CD4-positive, alpha-beta T cell (primary cell): ENCODE measurements around the gene ACOX3. TPM values are rescaled to one million over a fixed set of nuclear protein-coding genes. Genes with fewer than 3 reads are reported as not detected.

ENCODE experiments used
- ATAC-seq: fragments of 200-7000 bp; cut with Tn5 transposase; one replicate; pipeline ENCODE4 v1.10.0; 2022; ENCODE audit warnings: mild to moderate bottlenecking; ENCODE audit not compliant: poor library complexity
- CTCF ChIA-PET: fragments of 350-600 bp; sonication (Branson Sonifier 250); formaldehyde crosslinking; loops from one replicate; lab custom pipeline; 2021; ENCODE audit warnings: antibody characterized with exemption, inconsistent platforms; lab: Charles Lee
- POLR2A ChIA-PET: fragments of 350-600 bp; sonication (Branson Sonifier 250); formaldehyde crosslinking; loops from one replicate; lab custom pipeline; 2021; ENCODE audit warnings: antibody characterized with exemption, inconsistent platforms; lab: Charles Lee
- DNase-seq, 14 experiments: peaks; one replicate each; pipeline ENCODE4 v3.0.0-alpha.2; 2013 to 2020; ENCODE audit warnings: mixed read lengths in 2 of 14
- H3K27ac ChIP-seq, 2 donors: one replicate each; pipeline versions ENCODE4 v1.5.1 to v1.7.0; 2013; ENCODE audit warnings: low read length in 2 of 2, low read depth in 1 of 2, mild to moderate bottlenecking in 1 of 2
- H3K27me3 ChIP-seq, 2 experiments: 1 replicate in 1 of 2; 2 replicates in 1 of 2; pipeline versions ENCODE4 v1.6.1 to v1.7.0; 2013; ENCODE audit warnings: low read length in 2 of 2, control low read depth in 1 of 2, mild to moderate bottlenecking in 1 of 2, moderate library complexity in 1 of 2; ENCODE audit not compliant: insufficient read depth in 2 of 2, control insufficient read depth in 1 of 2
- H3K36me3 ChIP-seq: one replicate; pipeline ENCODE4 v1.6.1; 2013; ENCODE audit warnings: low read length, control low read depth; ENCODE audit not compliant: insufficient read depth
- H3K4me1 ChIP-seq: one replicate; pipeline ENCODE4 v1.6.1; 2013; ENCODE audit warnings: low read length, control low read depth; ENCODE audit not compliant: insufficient read depth
- H3K4me3 ChIP-seq: one replicate; pipeline ENCODE4 v1.5.1; 2013; ENCODE audit warnings: mild to moderate bottlenecking, low read length, moderate library complexity
- H3K9me3 ChIP-seq, 2 experiments: 1 replicate in 1 of 2; 2 replicates in 1 of 2; pipeline versions ENCODE4 v1.6.1 to v1.7.0; 2013; ENCODE audit warnings: low read length in 2 of 2, mild to moderate bottlenecking in 2 of 2, control low read depth in 1 of 2, moderate library complexity in 1 of 2; ENCODE audit not compliant: control insufficient read depth in 1 of 2, insufficient read depth in 1 of 2
- H3K27ac Mint-ChIP-seq: one replicate; pipeline ENCODE4 v1.8.0; 2020; ENCODE audit warnings: mixed read lengths
- H3K27me3 Mint-ChIP-seq: one replicate; pipeline ENCODE4 v1.8.0; 2021; ENCODE audit warnings: mixed read lengths
- H3K36me3 Mint-ChIP-seq: one replicate; pipeline ENCODE4 v1.8.0; 2021; ENCODE audit warnings: low read depth, mixed read lengths
- H3K4me1 Mint-ChIP-seq: one replicate; pipeline ENCODE4 v1.8.0; 2021; ENCODE audit warnings: low read depth, mixed read lengths
- H3K4me3 Mint-ChIP-seq: one replicate; pipeline ENCODE4 v1.8.0; 2020; ENCODE audit warnings: mild to moderate bottlenecking, mixed read lengths
- H3K9me3 Mint-ChIP-seq: one replicate; pipeline ENCODE4 v1.8.0; 2020; ENCODE audit warnings: mixed read lengths
- CTCF ChIP-seq: fragments of 200-600 bp; IDR thresholded peaks from one replicate; pipeline ENCODE4 v1.8.0; 2022; ENCODE audit warnings: antibody characterized with exemption, mild to moderate bottlenecking
- intact Hi-C, 2 experiments: fragments of 100-400 bp; cut with DNase I in 1 of 2; cut with micrococcal nuclease in 1 of 2; formaldehyde crosslinking; loops; one replicate each; pipeline versions ENCODE4 v1.15.1 to v1.9.0; 2023 to 2025; cut with DNase I, micrococcal nuclease
- total RNA-seq, 174 experiments: library from RNA in 2 of 174; stranded (reverse) in 2 of 174; gene quantifications; one replicate each; pipeline ENCODE4 v1.2.3 and lab custom pipeline; 2021 to 2026

The ACOX3 gene
- total RNA-seq, 2 experiments from 2014 or later, result 4.9 to 6.1 TPM

- Mint-ChIP-seq H3K27me3 (no peaks in the 10 kb centered on the region), H3K4me1 (no peaks in the 10 kb centered on the region), H3K9me3 (no peaks in the 10 kb centered on the region), H3K36me3 (peaks cover 57% of the 10 kb centered on the region), H3K27ac (no peak overlapping the region), H3K4me3 (no peak overlapping the region)
- H3K27ac ChIP-seq, result no peak overlapping the region
- ChIA-PET CTCF (no interaction called here), POLR2A (no interaction called here)
- TF ChIP-seq CTCF, result no peak
- no peaks in the 10 kb centered on the region for H3K4me1 ChIP-seq
- no peak for DNase-seq
- no peak for ATAC-seq
- H3K9me3 ChIP-seq, result peaks cover 0 to 4% of the 10 kb centered on the region in 2 experiments
- H3K27me3 ChIP-seq, result no peaks in the 10 kb centered on the region
- no peak overlapping the region for H3K4me3 ChIP-seq
- H3K36me3 ChIP-seq, result peaks cover 25% of the 10 kb centered on the region
- intact Hi-C loops, result no loop called here
Observed at GRCh38 chr4:8388528-8388870, 52.0 kb downstream of the ACOX3 start.

- DNase-seq, result no peak
- H3K4me1 ChIP-seq, result no peaks in the 10 kb centered on the region
- ChIA-PET POLR2A (no interaction called here), CTCF (no interaction called here)
- H3K27ac ChIP-seq, result no peak overlapping the region
- H3K36me3 ChIP-seq, result peaks cover 24% of the 10 kb centered on the region
- no peak for ATAC-seq
- peaks cover 0 to 4% of the 10 kb centered on the region in 2 experiments for H3K9me3 ChIP-seq
- intact Hi-C loops, result no loop called here
- H3K4me3 ChIP-seq, result no peak overlapping the region
- H3K27me3 ChIP-seq, result no peaks in the 10 kb centered on the region
- Mint-ChIP-seq H3K27me3 (no peaks in the 10 kb centered on the region), H3K9me3 (no peaks in the 10 kb centered on the region), H3K36me3 (peaks cover 53% of the 10 kb centered on the region), H3K4me3 (no peak overlapping the region), H3K27ac (no peak overlapping the region), H3K4me1 (no peaks in the 10 kb centered on the region)
- no peak for TF ChIP-seq CTCF
Observed at GRCh38 chr4:8387615-8388527, 52.7 kb downstream of the ACOX3 start.

- ATAC-seq, result no peak
- H3K27ac ChIP-seq, result no peak overlapping the region
- peaks cover 46% of the 10 kb centered on the region for H3K36me3 Mint-ChIP-seq
- intact Hi-C loops, result no loop called here
- no peaks in the 10 kb centered on the region for H3K4me1 ChIP-seq
- TF ChIP-seq CTCF, result no peak
- DNase-seq, result no peak
- no peak overlapping the region for H3K4me3 Mint-ChIP-seq
- no peak overlapping the region for H3K4me3 ChIP-seq
- H3K9me3 ChIP-seq, result peaks cover 0 to 4% of the 10 kb centered on the region in 2 experiments
- no peaks in the 10 kb centered on the region for H3K9me3 Mint-ChIP-seq
- ChIA-PET POLR2A (no interaction called here), CTCF (no interaction called here)
- no peaks in the 10 kb centered on the region for H3K27me3 ChIP-seq
- H3K36me3 ChIP-seq, result peaks cover 21% of the 10 kb centered on the region
- no peak overlapping the region for H3K27ac Mint-ChIP-seq
- no peaks in the 10 kb centered on the region for H3K27me3 Mint-ChIP-seq
- no peaks in the 10 kb centered on the region for H3K4me1 Mint-ChIP-seq
Observed at GRCh38 chr4:8387194-8387593, 53.3 kb downstream of the ACOX3 start.
